ENCODE measurements around the gene ASIC2. TPM values are rescaled to one million over a fixed set of nuclear protein-coding genes. Genes with fewer than 3 reads are reported as not detected.

Gene ASIC2
- total RNA-seq, 3 donors from 2014 or later, result 0.15 to 0.16 TPM; not detected in 1

DNA sequence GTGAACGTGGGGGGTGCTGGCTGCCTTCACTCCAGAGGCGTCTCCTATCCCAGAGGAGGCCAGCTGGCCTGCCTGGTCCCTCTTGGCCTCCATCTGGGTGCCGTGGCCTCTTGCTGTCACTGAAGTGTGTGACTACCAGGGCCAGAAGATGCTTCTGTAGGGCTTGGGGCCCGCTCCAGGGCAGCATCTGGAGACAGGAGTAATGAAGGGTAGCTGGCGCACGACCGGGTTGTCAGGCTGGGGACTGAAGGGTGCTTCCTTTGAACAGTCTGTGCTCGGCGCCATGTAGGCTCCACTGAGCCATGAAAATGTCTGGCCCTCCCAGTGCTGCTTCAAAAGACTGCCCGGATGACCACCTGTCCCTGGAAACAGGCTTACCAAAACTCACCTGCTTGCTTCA is 31.3 kb downstream of the ASIC2 start:
- Histone ChIP-seq H3K4me1 (no peaks in the 10 kb centered on the region), H3K27ac (no peak overlapping the region), H3K9me3 (no peaks in the 10 kb centered on the region), H3K36me3 (no peaks in the 10 kb centered on the region), H3K27me3 (no peaks in the 10 kb centered on the region), H3K4me3 (no peak overlapping the region)
- intact Hi-C loops (cut with DNase I; ENCODE audit: low total_unique reads), result loop anchor here (5.0 kb wide), 1 partner anchor 905 kb away; no protein-coding TSS in a partner anchor
- DNase-seq (ENCODE audit: low spot score in 2 of 2), result no peak
- TF ChIP-seq POLR2A (IDR thresholded peaks at IDR 0.05) (no peak), POLR2AphosphoS5 (IDR thresholded peaks at IDR 0.05) (no peak)
- TF ChIP-seq, protein P1, sequence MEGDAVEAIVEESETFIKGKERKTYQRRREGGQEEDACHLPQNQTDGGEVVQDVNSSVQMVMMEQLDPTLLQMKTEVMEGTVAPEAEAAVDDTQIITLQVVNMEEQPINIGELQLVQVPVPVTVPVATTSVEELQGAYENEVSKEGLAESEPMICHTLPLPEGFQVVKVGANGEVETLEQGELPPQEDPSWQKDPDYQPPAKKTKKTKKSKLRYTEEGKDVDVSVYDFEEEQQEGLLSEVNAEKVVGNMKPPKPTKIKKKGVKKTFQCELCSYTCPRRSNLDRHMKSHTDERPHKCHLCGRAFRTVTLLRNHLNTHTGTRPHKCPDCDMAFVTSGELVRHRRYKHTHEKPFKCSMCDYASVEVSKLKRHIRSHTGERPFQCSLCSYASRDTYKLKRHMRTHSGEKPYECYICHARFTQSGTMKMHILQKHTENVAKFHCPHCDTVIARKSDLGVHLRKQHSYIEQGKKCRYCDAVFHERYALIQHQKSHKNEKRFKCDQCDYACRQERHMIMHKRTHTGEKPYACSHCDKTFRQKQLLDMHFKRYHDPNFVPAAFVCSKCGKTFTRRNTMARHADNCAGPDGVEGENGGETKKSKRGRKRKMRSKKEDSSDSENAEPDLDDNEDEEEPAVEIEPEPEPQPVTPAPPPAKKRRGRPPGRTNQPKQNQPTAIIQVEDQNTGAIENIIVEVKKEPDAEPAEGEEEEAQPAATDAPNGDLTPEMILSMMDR (IDR thresholded peaks at IDR 0.05), result no peak

DNA sequence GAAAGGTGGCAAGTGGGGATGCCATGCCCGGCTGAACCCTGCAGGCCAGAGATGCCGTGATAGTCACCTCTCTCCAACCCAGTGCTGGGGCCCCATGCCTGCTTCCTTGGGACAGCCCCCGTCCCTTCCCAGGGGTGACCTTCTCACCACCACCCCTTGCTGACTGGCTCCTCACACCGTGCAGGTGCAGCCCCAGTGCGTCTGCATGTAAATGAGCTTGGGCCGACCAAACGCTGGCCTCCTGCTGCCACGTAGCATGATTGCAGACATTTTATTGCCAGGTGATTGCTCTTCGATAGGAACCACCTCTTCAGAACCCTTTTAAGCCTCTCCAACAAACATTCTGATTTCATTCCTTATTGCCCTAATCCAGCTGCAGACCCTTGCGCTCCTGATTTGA is 32.5 kb downstream of the ASIC2 start:
- no peaks in the 10 kb centered on the region for H3K9me3 ChIP-seq
- DNase-seq (ENCODE audit: low spot score in 2 of 2), result no peak
- no peaks in the 10 kb centered on the region for H3K4me1 ChIP-seq
- H3K27me3 ChIP-seq, result no peaks in the 10 kb centered on the region
- intact Hi-C loops (cut with DNase I; ENCODE audit: low total_unique reads), result loop anchor here (5.0 kb wide), 1 partner anchor 907 kb away; no protein-coding TSS in a partner anchor
- no peaks in the 10 kb centered on the region for H3K36me3 ChIP-seq
- H3K4me3 ChIP-seq, result no peak overlapping the region
- no peak overlapping the region for H3K27ac ChIP-seq
- TF ChIP-seq, protein P1 (IDR thresholded peaks at IDR 0.05), result no peak
- TF ChIP-seq POLR2A (IDR thresholded peaks at IDR 0.05) (no peak), POLR2AphosphoS5 (IDR thresholded peaks at IDR 0.05) (no peak)

DNA sequence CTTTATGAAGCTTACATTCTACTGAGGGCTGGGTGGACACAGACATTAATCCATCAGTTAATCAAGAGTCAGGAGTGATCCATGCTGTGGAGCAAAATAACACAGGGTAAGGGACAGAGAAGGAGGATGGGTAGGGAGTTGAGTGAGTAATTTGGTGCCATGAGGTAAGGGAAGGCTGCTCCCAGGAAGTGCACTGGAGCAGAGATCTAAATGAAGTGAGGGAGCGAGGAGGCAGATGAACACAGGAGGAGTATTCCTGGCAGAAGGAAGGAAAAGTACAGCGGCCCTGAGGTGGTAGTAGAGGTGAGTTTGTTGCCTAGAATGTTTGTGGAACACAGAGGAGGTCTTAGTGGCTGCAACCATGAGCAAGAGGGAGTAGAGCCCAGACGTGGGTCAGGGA is 34.8 kb downstream of the ASIC2 start:
- H3K4me3 ChIP-seq, result no peak overlapping the region
- H3K9me3 ChIP-seq, result no peaks in the 10 kb centered on the region
- H3K4me1 ChIP-seq, result no peaks in the 10 kb centered on the region
- H3K27me3 ChIP-seq, result no peaks in the 10 kb centered on the region
- no peak for DNase-seq (ENCODE audit: low spot score in 2 of 2)
- intact Hi-C loops (cut with DNase I; ENCODE audit: low total_unique reads), result no loop called here
- no peak overlapping the region for H3K27ac ChIP-seq
- no peaks in the 10 kb centered on the region for H3K36me3 ChIP-seq
- TF ChIP-seq POLR2A (IDR thresholded peaks at IDR 0.05), result no peak
- no peak for TF ChIP-seq POLR2AphosphoS5 (IDR thresholded peaks at IDR 0.05)
- TF ChIP-seq, protein P1 (IDR thresholded peaks at IDR 0.05), result no peak

DNA sequence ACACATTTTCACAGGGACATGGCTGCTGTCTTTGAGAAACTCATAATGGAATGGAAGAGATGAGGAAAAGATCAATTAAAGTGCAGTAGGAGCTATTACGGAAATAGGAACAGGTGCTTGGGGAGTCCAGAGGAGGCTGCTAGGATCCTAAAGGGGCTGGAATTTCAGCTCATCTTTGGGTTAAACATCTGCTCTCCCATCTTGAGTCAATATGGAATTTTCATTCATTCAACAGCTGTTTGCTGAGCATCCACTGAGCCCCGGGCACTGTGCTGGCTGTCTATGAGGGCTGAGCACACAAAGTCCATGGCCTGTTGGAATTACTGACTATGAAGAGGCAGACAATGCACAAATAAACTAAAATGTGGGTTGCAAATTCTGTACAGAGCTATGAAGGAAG is 47.9 kb downstream of the ASIC2 start:
- intact Hi-C loops (cut with DNase I; ENCODE audit: low total_unique reads), result no loop called here
- H3K4me1 ChIP-seq, result no peaks in the 10 kb centered on the region
- no peaks in the 10 kb centered on the region for H3K27me3 ChIP-seq
- H3K9me3 ChIP-seq, result no peaks in the 10 kb centered on the region
- DNase-seq (ENCODE audit: low spot score in 2 of 2), result no peak
- no peak overlapping the region for H3K27ac ChIP-seq
- no peak overlapping the region for H3K4me3 ChIP-seq
- no peaks in the 10 kb centered on the region for H3K36me3 ChIP-seq
- no peak for TF ChIP-seq POLR2AphosphoS5 (IDR thresholded peaks at IDR 0.05)
- TF ChIP-seq, protein P1 (IDR thresholded peaks at IDR 0.05), result no peak
- TF ChIP-seq POLR2A (IDR thresholded peaks at IDR 0.05), result no peak

DNA sequence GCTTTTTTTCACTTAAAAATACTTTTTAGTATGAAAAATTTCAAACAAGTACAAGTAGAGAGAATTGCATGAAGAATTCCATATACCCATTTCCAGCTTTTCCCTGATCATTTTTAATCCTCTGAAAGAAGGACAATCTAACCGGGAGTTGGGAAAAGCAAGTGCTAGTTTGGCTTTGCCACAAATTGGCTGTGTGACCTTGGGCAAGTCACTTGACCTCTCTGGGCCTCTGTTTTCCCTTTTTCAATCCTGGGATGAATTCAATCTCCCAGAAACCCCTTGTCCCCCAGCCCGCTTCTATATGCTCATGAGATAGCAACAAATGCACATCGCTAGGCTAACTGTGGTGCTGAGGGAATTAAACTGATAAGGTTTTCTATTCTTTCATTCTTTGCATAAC is 49.4 kb downstream of the ASIC2 start:
- TF ChIP-seq, protein P1 (IDR thresholded peaks at IDR 0.05), result no peak
- no peak for TF ChIP-seq POLR2A (IDR thresholded peaks at IDR 0.05)
- TF ChIP-seq POLR2AphosphoS5 (IDR thresholded peaks at IDR 0.05), result no peak
- Histone ChIP-seq H3K36me3 (no peaks in the 10 kb centered on the region), H3K27ac (no peak overlapping the region), H3K4me3 (no peak overlapping the region), H3K9me3 (no peaks in the 10 kb centered on the region), H3K27me3 (no peaks in the 10 kb centered on the region), H3K4me1 (no peaks in the 10 kb centered on the region)
- intact Hi-C loops (cut with DNase I; ENCODE audit: low total_unique reads), result no loop called here
- no peak for DNase-seq (ENCODE audit: low spot score in 2 of 2)
